Breast epithelium (tissue), 3 donors: Measurements from ENCODE around the gene ZNF26.

ENCODE experiments used
- CTCF ChIP-seq, 3 donors: fragments of 450-650 bp; IDR thresholded peaks; one replicate each; pipeline ENCODE4 v1.5.1; 2016 to 2017; ENCODE audit warnings: antibody characterized with exemption in 3 of 3, mild to moderate bottlenecking in 3 of 3, moderate library complexity in 3 of 3
- POLR2AphosphoS5 ChIP-seq, 3 donors: sonication (generic); formaldehyde crosslinking; IDR thresholded peaks; one replicate each; pipeline ENCODE4 v1.6.1; 2017; ENCODE audit warnings: antibody characterized with exemption in 3 of 3

- no peak for TF ChIP-seq CTCF (IDR thresholded peaks at IDR 0.05)
- no peak for TF ChIP-seq POLR2AphosphoS5 (IDR thresholded peaks at IDR 0.05)
These were observed 20.4 kb upstream of the ZNF26 start for GRCh38 chr12:132965796-132966195.
